Prostate gland (tissue), 2 donors: ENCODE measurements around the gene MORC3.

Experiments used
- POLR2A ChIP-seq: fragments of 450-650 bp; IDR thresholded peaks from one replicate; pipeline ENCODE4 v1.6.1; 2016; ENCODE audit warnings: antibody characterized with exemption, mild to moderate bottlenecking
- POLR2AphosphoS5 ChIP-seq: sonication (generic); formaldehyde crosslinking; IDR thresholded peaks from one replicate; pipeline ENCODE4 v1.6.1; 2017; ENCODE audit warnings: antibody characterized with exemption
- TF ChIP-seq, protein P1 (sequence below), 4 experiments: fragments of 200-600 bp in 2 of 4; fragments of 450-650 bp in 2 of 4; sonication (generic) in 2 of 4; IDR thresholded peaks; 1 replicate in 3 of 4; 2 replicates in 1 of 4; pipeline ENCODE4 v1.5.1; 2016 to 2019; ENCODE audit warnings: antibody characterized with exemption in 4 of 4, mild to moderate bottlenecking in 2 of 4, moderate library complexity in 2 of 4

DNA sequence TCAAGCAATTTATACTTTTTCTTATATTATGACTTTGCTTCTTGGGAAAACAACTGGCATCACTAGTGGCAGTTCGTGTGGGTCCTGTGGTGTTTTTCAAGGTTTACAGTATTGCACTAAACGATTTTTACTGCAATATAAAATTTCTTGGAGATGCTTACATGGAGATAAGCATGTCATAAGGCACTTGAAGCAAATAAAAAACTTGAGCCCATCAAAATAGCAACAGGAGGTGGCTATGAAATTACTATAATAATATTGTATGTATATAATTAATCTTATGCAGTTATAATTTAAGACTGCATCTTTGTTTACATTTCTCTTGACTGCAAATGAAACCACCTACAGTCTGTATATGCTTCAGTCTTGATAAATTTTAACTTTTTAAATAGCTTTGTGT lies 35.9 kb downstream of the MORC3 start:
- TF ChIP-seq, protein P1, sequence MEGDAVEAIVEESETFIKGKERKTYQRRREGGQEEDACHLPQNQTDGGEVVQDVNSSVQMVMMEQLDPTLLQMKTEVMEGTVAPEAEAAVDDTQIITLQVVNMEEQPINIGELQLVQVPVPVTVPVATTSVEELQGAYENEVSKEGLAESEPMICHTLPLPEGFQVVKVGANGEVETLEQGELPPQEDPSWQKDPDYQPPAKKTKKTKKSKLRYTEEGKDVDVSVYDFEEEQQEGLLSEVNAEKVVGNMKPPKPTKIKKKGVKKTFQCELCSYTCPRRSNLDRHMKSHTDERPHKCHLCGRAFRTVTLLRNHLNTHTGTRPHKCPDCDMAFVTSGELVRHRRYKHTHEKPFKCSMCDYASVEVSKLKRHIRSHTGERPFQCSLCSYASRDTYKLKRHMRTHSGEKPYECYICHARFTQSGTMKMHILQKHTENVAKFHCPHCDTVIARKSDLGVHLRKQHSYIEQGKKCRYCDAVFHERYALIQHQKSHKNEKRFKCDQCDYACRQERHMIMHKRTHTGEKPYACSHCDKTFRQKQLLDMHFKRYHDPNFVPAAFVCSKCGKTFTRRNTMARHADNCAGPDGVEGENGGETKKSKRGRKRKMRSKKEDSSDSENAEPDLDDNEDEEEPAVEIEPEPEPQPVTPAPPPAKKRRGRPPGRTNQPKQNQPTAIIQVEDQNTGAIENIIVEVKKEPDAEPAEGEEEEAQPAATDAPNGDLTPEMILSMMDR (IDR thresholded peaks at IDR 0.05), result no peak
- TF ChIP-seq POLR2AphosphoS5, result no peak
- TF ChIP-seq POLR2A, result no peak
